Gastrocnemius medialis (tissue), 4 donors: ENCODE measurements around the gene TNXB. TPM values are rescaled to one million over a fixed set of nuclear protein-coding genes. Genes with fewer than 3 reads are reported as not detected.

ENCODE experiments used
- ATAC-seq, 2 donors: fragments of 150-250 bp; one replicate each; pipeline ENCODE4 v1.9.1; 2016
- DNase-seq, 2 donors: peaks; one replicate each; pipeline ENCODE4 v3.0.0-alpha.2; 2019
- H3K27ac ChIP-seq, 4 donors: fragments of 200-600 bp; sonication (generic); 1 replicate in 1 of 4; 2 replicates in 3 of 4; pipeline ENCODE4 v1.5.1; 2016 to 2018; ENCODE audit warnings: mild to moderate bottlenecking in 2 of 4, moderate library complexity in 1 of 4
- H3K27me3 ChIP-seq, 3 donors: fragments of 200-600 bp; sonication (generic) in 2 of 3; 1 replicate in 1 of 3; 2 replicates in 2 of 3; pipeline versions ENCODE4 v1.5.1 to v1.6.0; 2016 to 2019; ENCODE audit warnings: mild to moderate bottlenecking in 1 of 3, moderate library complexity in 1 of 3
- H3K36me3 ChIP-seq, 2 donors: fragments of 200-600 bp; sonication (generic) in 1 of 2; one replicate each; pipeline ENCODE4 v1.5.1; 2017 to 2018
- H3K4me1 ChIP-seq, 2 donors: fragments of 200-600 bp; sonication (generic) in 1 of 2; one replicate each; pipeline ENCODE4 v1.5.1; 2016 to 2017; ENCODE audit warnings: mild to moderate bottlenecking in 2 of 2
- H3K4me3 ChIP-seq, 4 donors: fragments of 200-600 bp; sonication (generic) in 3 of 4; 1 replicate in 1 of 4; 2 replicates in 3 of 4; pipeline ENCODE4 v1.5.1; 2016 to 2019; ENCODE audit warnings: mild to moderate bottlenecking in 2 of 4
- H3K9me3 ChIP-seq, 3 donors: fragments of 200-600 bp; sonication (generic) in 2 of 3; 1 replicate in 1 of 3; 2 replicates in 2 of 3; pipeline ENCODE4 v1.5.1; 2016 to 2019
- CTCF ChIP-seq, 5 experiments: fragments of 450-650 bp in 3 of 5; fragments of 200-600 bp in 2 of 5; sonication (generic) in 2 of 5; IDR thresholded peaks in 4 of 5; conservative IDR thresholded peaks in 1 of 5; 1 replicate in 4 of 5; 2 replicates in 1 of 5; pipeline ENCODE4 v1.5.1; 2016 to 2019; ENCODE audit warnings: antibody characterized with exemption in 5 of 5, mild to moderate bottlenecking in 3 of 5, moderate library complexity in 3 of 5
- POLR2A ChIP-seq, 2 donors: fragments of 450-650 bp; IDR thresholded peaks; one replicate each; pipeline ENCODE4 v1.6.1; 2017; ENCODE audit warnings: antibody characterized with exemption in 2 of 2, mild to moderate bottlenecking in 2 of 2, moderate library complexity in 2 of 2
- in situ Hi-C, 4 donors: fragments of 200-750 bp; cut with MboI; loops; one replicate each; pipeline versions ENCODE4 v1.15.0 to v1.8.0; 2017; ENCODE audit warnings: low sequenced_read_pairs in 4 of 4
- intact Hi-C: fragments of 100-400 bp; cut with DNase I; formaldehyde crosslinking; loops from one replicate; pipeline ENCODE4 v1.15.1; 2023; ENCODE audit warnings: low total_unique reads
- total RNA-seq, 4 donors: library from RNA; depleted of rRNA; stranded (reverse); fragments of >200 nt; gene quantifications; one replicate each; pipeline versions ENCODE4 v1.1.0 to v1.2.3, GENCODE V29; 2016

The TNXB gene
- total RNA-seq, 4 donors from 2014 or later = 12.0 to 37.0 (median 33.5) TPM

DNA sequence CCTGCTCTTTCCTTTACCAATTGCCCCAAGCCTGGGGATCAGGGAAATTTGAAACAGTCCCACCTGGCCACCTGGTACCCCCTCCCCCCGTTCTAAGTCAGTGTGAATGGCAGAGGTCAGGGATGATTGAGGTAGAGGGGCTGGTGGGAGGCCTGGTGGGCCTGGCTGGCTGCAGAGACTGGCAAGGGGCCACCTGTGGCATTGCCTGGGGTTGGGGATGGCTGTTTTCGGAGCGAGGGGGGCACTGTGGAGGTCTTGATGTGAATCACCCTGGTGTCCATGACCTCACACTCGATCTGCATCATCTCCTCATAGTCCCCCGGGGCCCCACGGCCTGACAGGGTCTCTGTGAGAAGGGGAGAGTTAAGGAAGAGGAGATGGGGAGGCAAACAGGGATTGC is 6.5 kb upstream of the TNXB start:
- Histone ChIP-seq H3K36me3 (peaks cover 0 to 58% of the 10 kb centered on the region in 2 donors), H3K9me3 (no peaks in the 10 kb centered on the region), H3K27ac (no peak overlapping the region), H3K27me3 (peaks cover 0 to 3% (median 0%) of the 10 kb centered on the region in 3 donors), H3K4me3 (no peak overlapping the region), H3K4me1 (peaks cover 17 to 28% of the 10 kb centered on the region in 2 donors)
- DNase-seq = no peak
- in situ Hi-C loops (no loop called here), intact Hi-C loops (loop anchor here (10.0 kb wide), 1 partner anchor 71 kb away; no protein-coding TSS in a partner anchor)
- ATAC-seq = no peak
- no peak for TF ChIP-seq POLR2A (IDR thresholded peaks at IDR 0.05)
- TF ChIP-seq CTCF (IDR thresholded peaks at IDR 0.05 in 4 of 5, conservative IDR thresholded peaks at IDR 0.05 in 1 of 5) = no peak

DNA sequence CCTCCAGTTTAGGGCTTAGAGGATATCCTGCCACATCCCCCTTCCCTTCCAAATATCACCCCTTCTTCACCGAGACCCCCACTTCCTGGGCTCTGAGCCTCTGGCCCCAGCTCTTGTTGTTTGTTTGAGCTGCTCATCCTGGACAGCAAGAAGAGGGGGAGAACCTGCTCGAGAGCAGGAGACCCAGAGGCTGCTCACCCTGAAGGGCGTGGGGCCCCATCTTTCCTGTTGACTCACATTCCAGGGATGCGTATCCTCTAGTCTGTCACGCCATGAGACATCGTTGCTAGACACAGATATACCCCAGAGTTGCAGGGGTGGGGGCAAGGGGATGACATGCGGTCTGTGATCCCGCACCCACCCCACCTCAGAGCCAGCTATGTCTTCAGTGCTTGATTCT is 5.7 kb upstream of the TNXB start:
- ATAC-seq (no peak), DNase-seq (no peak)
- no peak for TF ChIP-seq CTCF (IDR thresholded peaks at IDR 0.05 in 4 of 5, conservative IDR thresholded peaks at IDR 0.05 in 1 of 5)
- no peak for TF ChIP-seq POLR2A (IDR thresholded peaks at IDR 0.05)
- Histone ChIP-seq H3K27ac (peak overlapping the region in 1 of 4 donors; percentile 77), H3K4me3 (no peak overlapping the region), H3K9me3 (no peaks in the 10 kb centered on the region), H3K4me1 (peaks cover 20 to 28% of the 10 kb centered on the region in 2 donors), H3K36me3 (peaks cover 0 to 50% of the 10 kb centered on the region in 2 donors), H3K27me3 (peaks cover 0 to 11% (median 0%) of the 10 kb centered on the region in 3 donors)
- intact Hi-C loops = loop anchor here (10.0 kb wide), 1 partner anchor 70 kb away; no protein-coding TSS in a partner anchor
- in situ Hi-C loops = no loop called here

DNA sequence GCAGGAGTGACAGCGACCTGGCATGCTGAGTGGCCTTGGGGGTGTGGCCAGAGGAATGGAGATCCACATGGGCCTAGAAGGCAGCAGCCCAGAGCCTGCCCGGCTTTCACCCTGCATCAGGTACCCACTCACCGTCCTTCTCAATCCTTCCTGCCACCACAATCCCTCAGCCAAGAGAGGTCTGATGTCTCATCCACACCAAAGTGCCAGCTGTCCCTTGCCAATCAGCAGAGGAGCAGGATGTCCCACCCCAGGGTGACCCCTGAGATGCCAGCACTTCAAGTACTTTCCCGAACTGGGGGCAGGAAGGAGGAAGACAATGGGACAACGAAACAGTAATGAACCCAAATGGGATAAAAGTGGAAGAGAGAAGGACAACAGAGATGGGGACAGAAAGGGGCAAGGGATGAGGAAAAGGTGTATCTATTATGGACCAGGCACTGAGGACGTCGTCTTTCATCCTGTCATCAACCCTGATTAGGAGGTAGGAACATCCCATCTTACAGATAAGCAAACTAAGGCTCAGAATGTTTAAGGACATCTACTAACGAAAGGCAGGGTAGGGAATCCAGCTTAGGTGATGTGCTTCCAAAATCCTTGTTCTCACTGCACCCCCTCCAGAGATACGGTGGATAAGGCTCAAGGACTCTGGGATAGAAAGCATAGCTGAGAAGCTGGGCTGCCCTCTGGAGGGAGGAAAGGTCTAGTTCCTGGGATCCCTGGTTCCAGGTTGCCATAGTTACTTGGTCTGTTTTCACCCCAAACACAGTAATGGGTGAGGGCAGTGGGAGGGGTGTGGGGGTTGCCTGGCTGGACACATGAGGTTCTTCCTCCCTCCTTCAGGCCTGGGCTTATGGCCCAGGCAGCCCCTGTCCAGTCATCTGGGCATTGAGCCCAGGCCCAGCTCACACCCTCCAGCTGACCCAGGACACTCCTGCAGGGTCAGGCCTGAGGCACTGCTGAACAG is 4.5 kb upstream of the TNXB start:
- TF ChIP-seq CTCF (IDR thresholded peaks at IDR 0.05 in 4 of 5, conservative IDR thresholded peaks at IDR 0.05 in 1 of 5) (no peak), POLR2A (IDR thresholded peaks at IDR 0.05) (no peak)
- DNase-seq (peak; percentile 66 to 79), ATAC-seq (peak; percentile 56 to 64)
- in situ Hi-C loops (no loop called here), intact Hi-C loops (loop anchor here (2.0 to 10.0 kb wide), 2 partner anchors 27 to 69 kb away; no protein-coding TSS in a partner anchor)
- Histone ChIP-seq H3K27me3 (peaks cover 4 to 20% (median 4%) of the 10 kb centered on the region in 3 donors), H3K27ac (peak overlapping the region; percentile 33 to 77 (median 64)), H3K4me3 (no peak overlapping the region), H3K9me3 (no peaks in the 10 kb centered on the region), H3K36me3 (peaks cover 0 to 40% of the 10 kb centered on the region in 2 donors), H3K4me1 (peaks cover 16 to 28% of the 10 kb centered on the region in 2 donors)

DNA sequence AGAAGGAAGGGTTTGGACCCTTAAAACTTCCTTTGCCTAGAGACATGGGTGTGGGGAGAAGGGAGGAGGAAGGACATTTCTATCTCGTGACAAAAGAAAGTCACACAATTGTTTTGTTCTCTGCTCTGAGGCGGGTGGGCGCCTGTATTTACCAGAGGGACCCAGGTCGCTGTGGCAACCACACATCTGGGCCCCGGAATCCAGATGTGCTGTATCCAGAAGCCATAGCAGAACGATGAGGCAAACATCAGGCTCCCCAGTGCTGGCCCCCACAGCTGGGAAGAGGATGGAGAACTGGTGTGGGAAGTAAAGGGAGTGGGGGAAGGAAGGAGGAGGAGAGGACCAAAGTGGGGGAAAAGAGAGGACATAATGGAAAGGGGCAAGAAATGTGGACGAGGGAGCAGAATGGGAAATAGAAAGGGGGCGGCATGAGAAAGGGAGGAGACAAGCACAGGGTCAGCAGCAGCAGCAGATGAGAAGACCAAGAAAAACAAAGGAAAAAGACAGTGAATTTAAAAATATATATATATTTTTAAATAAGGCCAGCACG is 3.4 kb upstream of the TNXB start:
- intact Hi-C loops = loop anchor here (2.0 to 10.0 kb wide), 2 partner anchors 26 to 68 kb away; no protein-coding TSS in a partner anchor

More for the DNA sequence above, 3.4 kb upstream of the TNXB start:
- ATAC-seq (no peak), DNase-seq (peak in 1 of 2 donors; percentile 64)
- H3K9me3 ChIP-seq = no peaks in the 10 kb centered on the region
- H3K4me3 ChIP-seq = no peak overlapping the region
- in situ Hi-C loops = no loop called here
- H3K36me3 ChIP-seq = peaks cover 0 to 28% of the 10 kb centered on the region in 2 donors
- peaks cover 4 to 20% (median 7%) of the 10 kb centered on the region in 3 donors for H3K27me3 ChIP-seq
- TF ChIP-seq CTCF (IDR thresholded peaks at IDR 0.05 in 4 of 5, conservative IDR thresholded peaks at IDR 0.05 in 1 of 5) (no peak), POLR2A (IDR thresholded peaks at IDR 0.05) (no peak)
- H3K27ac ChIP-seq = peak overlapping the region; percentile 24 to 77 (median 71)
- H3K4me1 ChIP-seq = peaks cover 21 to 32% of the 10 kb centered on the region in 2 donors
